GM21423 (cell line): ENCODE results near the gene DOLK.

Experiments
- ATAC-seq: cut with Tn5 transposase; IDR thresholded peaks from one replicate; pipeline ENCODE4 v1.9.1; 2021; ENCODE audit warnings: mild to moderate bottlenecking, moderate library complexity; ENCODE audit not compliant: unreplicated experiment

DOLK gene

DNA sequence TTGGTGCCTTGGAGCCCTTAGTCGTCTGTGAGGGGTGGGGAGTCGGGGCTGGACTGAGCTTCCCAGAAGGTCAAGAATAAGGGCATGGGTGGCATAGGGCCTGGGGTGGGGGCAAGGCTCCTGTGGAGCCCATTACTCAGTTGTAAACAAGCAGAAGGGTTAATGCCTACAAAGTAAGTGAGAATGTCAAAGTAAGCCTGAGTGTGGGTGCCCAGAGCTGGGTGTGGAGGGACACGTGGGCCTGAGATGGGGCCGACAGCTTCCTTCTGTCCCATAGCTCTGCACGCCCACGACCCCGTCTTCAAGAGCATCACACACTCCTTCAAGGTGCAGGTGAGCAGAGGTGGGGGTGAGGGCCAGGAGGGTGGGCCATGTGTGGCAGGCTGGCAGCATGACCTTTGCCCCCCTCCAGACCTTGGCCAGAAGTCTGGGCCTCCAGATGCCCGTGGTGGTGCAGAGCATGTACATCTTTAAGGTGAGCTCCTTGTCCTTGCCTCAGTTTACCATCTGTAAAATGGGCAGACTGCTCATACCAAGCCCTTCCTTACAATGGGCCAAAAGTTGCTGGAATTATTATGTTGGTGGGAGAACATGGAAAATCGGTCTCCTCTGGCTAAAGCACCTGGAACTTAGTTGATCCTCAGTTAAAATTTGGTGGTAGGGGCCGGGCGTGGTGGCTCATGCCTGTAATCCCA lies 11.1 kb downstream of the DOLK start:
- ATAC-seq = no peak

DNA sequence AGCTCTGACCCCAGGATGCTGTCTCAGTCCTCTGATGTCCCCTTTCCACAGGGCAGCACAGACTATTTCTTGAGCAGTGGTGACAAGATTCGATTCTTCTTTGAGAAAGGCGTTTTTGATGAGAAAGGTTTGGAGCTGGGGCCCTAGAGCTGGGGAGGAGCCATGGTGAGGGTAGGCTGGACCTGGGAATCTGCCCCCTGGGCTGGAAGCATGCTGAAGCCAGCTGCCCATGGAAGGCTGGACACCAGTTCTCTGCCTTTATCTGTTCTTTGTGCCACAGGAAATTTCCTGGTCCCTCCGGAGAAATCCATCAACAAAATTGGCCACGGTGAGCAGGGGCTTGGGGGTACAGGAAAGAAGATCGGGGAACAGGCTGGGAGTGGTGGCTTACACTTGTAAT lies 13.7 kb downstream of the DOLK start:
- ATAC-seq = no peak

DNA sequence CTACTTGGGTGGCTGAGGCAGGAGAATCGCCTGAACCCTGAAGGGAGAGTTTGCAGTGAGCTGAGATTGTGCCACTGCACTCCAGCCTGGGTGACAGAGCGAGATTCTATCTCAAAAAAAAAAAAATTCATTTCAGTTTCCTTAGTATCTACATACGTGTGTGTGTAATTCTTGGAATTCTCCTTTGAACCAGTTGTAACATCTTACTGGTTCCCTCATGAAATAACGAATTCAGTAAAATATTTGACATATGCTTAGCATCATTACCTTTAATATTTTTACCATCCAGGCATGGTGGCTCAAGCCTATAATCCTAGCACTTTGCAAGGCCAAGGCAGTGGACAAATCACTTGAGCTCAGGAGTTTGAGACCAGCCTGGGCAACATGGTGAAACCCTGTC lies 17.8 kb downstream of the DOLK start:
- ATAC-seq = no peak

DNA sequence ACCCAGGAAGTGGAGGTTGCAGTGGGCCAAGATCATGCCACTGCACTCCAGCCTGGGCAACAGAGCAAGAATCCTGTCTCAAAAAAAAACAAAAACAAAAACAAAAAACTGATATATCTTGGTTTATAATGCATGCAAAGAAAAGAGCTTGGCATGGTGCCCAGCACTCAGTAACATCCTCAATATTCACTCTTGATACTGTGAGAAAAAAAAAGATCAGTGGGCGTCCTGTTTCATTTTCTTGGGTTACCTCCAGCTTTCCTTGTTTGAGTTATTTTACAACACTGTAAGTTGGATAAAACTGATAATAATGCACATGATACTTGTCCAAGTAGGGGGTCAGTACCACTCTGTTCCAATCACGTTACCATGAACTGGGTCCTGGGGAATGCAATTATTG lies 18.8 kb downstream of the DOLK start:
- ATAC-seq = no peak

DNA sequence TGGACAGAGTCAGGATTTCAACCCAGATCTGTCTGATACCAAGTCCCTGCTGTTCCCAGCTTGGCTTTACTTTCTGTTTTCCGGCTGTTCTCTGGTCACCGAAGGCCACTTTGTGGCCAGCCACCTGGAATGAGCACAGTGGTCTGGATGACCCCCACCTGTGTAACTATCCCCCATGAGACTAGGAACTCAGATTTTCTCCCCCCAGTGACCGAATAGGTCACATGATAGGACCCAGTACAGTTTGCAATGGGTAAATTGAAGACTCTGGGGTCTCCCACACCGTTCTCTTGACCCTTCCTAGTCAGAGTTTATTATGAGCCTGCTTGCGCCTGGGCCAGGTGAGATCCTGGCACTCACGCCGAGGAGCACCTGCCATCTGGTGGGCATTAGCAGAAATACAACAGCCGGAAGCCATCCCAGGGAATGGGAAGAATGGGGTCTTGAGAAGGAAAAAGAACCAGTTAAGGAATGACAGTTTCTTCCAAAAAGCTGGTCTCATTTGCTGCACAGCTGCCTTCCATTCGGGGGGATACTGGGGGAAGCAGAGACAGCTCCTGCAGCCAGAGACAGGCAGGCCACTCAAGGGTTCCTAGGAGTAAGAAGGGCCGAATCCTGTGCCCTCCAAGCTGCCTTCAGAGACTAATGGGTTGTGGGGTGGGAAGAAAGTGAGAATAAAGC lies 19.5 kb downstream of the DOLK start:
- ATAC-seq = no peak

DNA sequence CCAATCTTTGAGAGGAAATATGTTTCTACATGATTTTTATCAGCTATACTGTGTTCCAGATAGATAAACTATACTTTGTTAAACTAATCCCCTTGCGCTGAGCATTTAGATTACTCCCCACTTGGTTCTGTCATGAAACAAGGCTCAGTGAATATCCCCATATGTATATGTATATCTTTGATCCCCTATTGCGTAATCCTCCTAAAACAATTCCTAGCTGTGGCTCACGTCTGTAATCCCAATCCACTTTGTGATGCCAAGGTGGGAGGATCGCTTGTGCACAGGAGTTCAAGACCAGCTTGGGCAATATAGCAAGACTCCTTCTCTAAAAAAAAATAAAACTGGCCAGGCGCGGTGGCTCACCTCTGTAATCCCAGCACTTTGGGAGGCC lies 23.9 kb downstream of the DOLK start:
- ATAC-seq = no peak

DNA sequence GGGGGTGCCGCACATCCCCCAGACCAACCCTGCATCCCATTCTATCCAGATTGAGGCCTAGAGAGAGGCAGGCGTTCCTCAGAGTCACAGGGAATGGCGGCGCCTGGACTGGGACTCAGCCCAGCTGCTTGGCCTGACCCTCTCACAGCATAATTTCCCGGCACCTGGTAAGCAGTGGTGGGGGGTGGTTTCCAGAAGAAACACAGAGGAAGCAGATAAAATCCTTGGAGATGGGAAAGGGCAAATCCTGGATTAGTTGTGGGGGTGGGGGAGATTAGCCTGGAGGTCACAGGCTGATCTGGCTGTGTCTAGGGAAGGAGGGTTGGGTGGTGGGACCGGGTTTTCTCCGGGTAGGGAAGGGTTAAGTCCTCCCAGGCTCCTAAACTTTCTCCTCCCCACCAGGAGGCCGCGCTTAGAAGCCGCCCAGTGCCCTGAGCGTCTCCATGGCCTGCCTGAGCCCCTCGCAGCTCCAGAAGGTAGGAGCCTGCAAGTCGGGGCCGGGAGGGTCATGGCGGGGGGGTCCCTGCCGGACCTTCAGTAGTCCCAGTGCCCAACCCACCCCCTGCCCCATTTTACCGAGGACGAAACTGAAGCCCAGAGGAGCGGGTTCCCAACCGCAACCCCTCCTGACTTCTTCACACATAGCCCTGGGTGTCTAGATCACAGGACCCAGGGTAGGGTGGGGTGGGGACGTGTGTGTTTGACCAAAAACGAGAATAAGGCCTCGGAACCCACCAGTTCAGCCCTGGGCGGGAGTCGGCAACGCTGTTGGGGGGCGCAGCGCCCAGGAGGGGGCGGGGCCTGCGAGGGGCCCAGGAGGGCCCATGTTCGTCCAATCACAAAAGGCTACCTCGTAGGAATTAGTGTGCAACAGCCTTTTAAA lies 25.3 kb downstream of the DOLK start:
- no peak for ATAC-seq

DNA sequence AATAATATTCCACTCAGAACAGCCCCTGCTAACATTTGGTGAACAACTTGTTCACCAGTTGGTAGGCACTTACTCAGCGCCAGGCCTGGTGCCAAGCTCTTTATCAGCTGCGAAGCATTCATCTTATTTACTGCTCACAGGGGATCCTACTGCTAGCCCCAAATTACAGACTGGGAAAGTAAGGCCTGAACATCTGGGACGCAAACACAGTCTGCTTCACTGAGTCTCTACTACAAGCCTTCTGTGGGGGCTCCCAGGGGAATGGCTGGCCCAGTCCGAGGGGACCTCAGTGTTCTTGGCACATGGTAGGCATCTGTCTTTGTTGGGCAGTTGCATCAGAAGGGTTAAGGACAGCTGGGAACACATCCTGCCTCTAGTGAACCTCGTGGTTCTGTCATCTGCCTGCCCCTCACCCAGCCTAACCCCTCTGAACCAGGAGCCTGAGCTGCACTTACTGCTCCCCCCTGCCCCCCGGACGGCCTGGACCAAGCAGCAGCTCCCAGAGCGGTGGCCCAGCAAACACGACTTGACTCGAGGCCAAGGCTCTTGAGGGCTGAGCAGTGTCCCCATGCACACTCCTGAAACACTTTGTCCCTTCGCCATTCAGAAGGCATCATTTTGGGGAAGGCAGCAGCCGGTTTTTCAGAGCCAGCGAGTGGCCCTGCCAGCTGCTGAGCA lies 26.9 kb downstream of the DOLK start, which contains the start of gene PHYHD1:
PHYHD1 (plus strand) TSS at position 602 of the 678 bp plus-strand sequence. CDS start 1,342 bp downstream, outside the sequence.
- ATAC-seq = no peak

DNA sequence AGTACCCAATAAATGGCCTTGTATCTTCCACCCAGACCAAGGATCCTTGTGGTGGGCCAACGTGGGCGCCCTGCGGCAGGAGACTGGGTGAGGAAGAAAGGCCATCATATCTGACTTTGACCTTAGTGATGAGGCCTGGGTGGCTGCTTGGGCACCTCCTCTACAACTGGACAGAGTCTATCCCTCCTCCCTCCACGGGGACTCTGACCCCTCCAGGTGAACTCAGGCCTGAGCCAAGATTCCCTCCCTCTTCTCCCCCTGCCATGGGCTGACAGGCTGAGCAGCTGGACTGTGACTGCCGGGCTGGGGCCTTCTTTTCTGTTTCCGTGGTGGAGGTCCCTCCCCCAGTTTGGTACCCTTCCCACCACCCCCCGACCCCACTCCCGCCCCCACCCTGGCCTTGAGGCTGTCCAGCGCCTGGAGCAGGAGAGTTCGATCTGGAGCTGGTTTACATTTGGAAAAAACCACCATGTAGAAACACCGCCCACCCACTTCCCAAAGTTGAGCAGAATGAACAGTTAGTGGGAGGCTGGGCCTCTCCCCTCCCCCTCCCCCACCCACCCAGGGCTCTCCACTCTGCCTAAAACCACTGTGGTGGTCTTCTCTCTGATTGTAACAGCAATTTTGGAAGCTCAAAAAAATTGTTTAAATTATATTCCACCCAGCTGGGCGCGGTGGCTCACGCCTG lies 27.9 kb downstream of the DOLK start:
- no peak for ATAC-seq

DNA sequence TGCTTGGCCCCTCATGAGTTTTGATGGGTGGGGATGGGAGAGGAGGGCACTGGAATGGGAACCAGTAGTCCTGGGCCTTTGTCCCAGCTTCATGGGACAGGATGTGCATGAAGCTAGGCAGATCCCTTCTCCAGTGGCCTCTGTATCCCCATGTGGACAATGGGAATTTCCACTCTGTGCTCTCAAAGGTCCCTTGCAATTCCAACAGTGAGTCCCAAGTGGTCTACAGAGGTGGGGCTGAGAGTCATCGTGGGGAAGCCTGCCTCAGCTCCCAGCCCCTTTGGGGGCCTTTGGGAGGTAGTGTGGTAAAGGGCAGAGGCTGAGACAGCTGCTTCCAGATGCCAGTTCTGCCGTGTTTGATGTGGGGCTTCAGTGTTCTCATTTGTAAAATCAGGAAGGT lies 28.5 kb downstream of the DOLK start:
- ATAC-seq = no peak

DNA sequence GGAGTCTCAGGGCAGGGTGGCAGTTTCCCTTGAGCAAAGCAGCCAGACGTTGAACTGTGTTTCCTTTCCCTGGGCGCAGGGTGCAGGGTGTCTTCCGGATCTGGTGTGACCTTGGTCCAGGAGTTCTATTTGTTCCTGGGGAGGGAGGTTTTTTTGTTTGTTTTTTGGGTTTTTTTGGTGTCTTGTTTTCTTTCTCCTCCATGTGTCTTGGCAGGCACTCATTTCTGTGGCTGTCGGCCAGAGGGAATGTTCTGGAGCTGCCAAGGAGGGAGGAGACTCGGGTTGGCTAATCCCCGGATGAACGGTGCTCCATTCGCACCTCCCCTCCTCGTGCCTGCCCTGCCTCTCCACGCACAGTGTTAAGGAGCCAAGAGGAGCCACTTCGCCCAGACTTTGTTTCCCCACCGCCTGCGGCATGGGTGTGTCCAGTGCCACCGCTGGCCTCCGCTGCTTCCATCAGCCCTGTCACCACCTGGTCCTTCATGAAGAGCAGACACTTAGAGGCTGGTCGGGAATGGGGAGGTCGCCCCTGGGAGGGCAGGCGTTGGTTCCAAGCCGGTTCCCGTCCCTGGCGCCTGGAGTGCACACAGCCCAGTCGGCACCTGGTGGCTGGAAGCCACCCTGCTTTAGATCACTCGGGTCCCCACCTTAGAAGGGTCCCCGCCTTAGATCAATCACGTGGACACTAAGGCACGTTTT lies 30.1 kb downstream of the DOLK start:
- ATAC-seq = no peak

DNA sequence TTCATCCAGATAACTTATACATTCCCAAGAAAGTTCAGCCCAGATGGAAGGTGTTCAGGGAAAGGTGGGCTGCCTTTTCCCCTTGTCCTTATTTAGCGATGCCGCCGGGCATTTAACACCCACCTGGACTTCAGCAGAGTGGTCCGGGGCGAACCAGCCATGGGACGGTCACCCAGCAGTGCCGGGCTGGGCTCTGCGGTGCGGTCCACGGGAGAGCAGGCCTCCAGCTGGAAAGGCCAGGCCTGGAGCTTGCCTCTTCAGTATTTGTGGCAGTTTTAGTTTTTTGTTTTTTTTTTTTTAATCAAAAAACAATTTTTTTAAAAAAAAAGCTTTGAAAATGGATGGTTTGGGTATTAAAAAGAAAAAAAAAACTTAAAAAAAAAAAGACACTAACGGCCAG lies 30.7 kb downstream of the DOLK start:
- no peak for ATAC-seq

DNA sequence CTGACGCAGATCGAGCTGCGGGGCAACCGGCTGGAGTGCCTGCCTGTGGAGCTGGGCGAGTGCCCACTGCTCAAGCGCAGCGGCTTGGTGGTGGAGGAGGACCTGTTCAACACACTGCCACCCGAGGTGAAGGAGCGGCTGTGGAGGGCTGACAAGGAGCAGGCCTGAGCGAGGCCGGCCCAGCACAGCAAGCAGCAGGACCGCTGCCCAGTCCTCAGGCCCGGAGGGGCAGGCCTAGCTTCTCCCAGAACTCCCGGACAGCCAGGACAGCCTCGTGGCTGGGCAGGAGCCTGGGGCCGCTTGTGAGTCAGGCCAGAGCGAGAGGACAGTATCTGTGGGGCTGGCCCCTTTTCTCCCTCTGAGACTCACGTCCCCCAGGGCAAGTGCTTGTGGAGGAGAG lies 31.2 kb downstream of the DOLK start:
- ATAC-seq = no peak

DNA sequence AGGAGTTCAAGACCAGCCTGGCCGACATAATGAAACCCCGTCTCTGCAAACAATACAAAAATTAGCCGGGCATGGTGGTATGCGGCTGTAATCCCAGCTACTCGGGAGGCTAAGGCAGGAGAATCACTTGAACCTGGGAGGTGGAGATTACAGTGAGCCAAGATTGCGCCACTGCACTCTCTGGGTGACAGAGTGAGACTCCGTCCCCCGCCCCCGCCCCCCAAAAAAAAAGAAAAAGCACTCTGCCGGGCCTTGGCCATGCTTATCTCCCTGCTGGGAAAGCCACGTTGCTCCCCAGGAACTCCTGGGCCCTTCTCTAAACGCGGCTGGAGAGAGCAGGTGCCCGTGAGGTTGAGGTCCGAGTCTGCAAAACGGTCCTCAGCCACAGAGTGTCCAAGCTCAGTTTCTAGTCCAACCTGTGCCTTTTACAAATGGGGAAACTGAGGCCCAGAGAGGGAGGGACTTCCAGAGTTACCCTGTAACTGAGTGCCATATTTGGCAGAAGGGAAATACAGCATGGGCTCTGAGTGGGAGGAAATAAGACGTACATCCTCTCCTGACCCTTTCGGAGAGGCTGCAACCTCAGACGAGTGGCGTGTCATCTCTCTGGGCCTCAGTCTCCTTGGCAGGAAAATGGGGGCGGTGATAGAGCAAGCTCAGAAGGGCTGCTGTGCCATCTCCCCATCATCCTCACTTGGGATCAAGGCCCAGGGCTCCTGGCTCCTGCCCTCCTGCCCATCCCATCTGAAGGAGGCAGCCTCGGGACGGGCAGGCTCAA lies 33.2 kb downstream of the DOLK start:
- no peak for ATAC-seq

DNA sequence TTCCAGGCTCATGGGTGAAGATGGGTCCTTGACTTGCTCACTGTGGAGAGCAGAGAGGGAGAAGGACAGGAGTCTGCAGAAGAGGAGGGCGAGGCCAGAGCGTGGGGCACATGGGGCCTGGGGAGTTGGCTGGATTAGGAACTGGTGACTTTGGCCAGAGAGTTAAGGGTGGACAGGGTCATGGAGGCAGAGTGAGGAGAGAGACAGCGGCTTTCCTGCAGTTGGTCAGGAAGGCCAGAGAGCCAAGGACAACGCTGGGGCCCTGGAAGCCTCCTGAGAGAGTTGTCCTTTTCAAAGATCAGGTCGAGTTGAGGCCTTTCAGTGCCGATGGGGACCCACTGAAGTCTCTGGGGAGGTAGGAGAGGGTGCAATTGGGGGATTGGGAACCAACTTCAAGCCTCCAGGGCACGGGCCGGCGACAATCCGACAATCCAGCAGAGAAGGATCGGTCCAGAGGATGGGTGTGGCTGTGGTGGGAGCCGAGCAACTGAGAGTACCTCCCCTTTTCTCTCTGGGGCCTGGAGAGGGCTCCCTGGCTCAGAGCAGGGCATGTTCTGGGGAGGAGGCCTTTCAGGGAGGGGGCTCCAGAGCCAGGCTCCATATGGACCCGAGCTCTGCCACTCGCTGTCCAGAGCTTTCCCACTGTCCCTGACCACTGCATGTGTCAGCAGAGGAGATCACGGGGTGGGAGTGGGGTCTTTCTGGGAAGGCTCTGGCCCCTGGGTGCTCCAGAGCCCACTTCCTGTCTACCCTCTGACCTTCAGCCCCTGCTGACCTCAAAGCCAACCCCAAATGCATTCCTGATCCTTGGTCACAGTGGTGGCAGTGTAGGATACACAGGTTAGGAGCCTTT lies 34.1 kb downstream of the DOLK start:
- no peak for ATAC-seq

DNA sequence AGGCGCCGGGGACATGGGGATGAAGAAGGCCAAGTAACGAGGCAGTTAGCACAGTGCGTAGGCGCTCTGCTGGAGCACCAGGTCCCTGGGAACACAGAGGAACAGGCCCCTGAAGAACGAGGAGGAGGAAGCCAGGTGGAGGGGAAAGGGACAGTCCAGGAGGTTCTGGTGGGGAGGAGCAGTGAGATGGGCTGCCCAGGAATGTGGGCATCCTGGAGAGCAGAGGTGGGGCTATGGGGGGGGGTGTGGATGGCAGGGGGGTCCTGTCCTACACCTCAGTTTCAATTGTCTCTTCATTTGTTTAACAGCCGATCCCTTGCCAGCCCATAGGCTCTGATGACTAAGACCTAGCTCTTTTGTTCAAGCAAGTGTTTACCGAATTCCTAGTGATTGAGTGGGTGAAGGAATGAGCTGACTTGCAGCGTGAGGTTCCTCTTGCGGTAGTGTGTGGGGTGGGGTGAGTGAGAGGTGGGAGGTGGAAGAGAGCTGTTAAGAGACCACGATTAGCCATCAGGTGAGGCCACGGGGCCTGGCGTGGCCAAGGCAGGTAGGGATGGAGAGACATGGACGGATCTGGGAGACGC lies 35.0 kb downstream of the DOLK start:
- ATAC-seq = no peak

DNA sequence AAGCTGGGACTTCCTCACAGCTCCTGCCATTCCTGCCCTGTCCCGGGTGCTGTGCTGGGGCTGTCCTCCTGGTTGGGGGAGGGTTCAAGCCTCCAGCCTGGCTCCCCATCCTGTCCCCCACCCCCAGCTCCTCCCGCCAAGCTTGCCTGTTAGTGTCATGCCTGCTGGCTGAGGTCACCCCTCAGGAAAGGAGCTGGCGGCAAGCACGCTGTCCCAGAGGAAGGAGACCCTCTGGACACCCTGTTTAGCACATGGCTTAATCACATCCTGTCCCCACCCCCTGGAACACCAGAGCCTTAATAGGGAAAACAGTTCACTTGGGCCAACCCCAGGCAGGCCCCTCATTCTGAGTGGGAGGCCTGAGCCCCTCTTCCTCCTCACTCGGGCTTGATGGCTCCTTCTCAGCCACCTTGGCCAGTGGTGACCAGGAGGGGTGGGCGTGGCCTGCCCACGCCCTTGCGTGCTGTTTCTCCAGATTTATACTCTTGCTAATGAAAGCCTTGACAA lies 35.8 kb downstream of the DOLK start:
- ATAC-seq = no peak

DNA sequence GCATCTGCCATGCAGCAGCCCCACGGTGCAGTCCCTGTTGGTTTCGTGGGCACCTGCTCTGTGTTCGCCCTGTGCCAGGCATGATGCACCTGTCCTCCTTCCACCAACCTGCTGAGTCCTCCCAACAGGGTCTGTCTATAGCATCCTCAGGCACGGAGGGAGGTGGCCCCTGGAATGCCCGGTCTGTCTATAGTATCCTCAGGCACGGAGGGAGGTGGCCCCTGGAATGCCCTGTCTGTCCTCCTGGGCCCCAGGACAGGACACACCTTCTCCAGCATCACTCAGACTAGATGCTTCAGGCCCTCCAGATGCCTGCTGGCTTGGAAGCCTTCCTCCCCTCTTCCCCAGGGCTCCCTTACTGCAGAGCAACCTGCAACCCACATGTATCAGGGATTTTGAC lies 36.5 kb downstream of the DOLK start:
- ATAC-seq = no peak
